GM12801 (cell line): ENCODE data around the gene CCNY.

Experiments used
- CTCF ChIP-seq: IDR thresholded peaks from one replicate; pipeline ENCODE4 v1.5.1; 2011; ENCODE audit warnings: control low read depth; ENCODE audit not compliant: insufficient read length; ENCODE audit errors: extremely low read depth

CCNY gene

GRCh38 chr10:35409808-35410207 is 73.5 kb downstream of the CCNY start:
- TF ChIP-seq CTCF = no peak

- no peak for TF ChIP-seq CTCF
These were observed 75.9 kb downstream of the CCNY start for GRCh38 chr10:35412003-35412723.

- no peak for TF ChIP-seq CTCF
These were observed 76.7 kb downstream of the CCNY start for GRCh38 chr10:35412900-35413491.

GRCh38 chr10:35413985-35414861 is 77.9 kb downstream of the CCNY start:
- no peak for TF ChIP-seq CTCF

GRCh38 chr10:35415505-35415904 is 79.2 kb downstream of the CCNY start:
- TF ChIP-seq CTCF = no peak

GRCh38 chr10:35416619-35417312 is 80.5 kb downstream of the CCNY start:
- no peak for TF ChIP-seq CTCF

- TF ChIP-seq CTCF = no peak
These were observed 81.0 kb downstream of the CCNY start for GRCh38 chr10:35417313-35417625.
